GM03348 (cell line): ENCODE results near the gene DNAJC17.
A peak's percentile ranks its signal among the peaks of the same experiment; 100 is the strongest.

Experiments used
- DNase-seq: peaks from one replicate; pipeline ENCODE4 v3.0.0; 2012; ENCODE audit warnings: low spot score

Gene DNAJC17, protein sequence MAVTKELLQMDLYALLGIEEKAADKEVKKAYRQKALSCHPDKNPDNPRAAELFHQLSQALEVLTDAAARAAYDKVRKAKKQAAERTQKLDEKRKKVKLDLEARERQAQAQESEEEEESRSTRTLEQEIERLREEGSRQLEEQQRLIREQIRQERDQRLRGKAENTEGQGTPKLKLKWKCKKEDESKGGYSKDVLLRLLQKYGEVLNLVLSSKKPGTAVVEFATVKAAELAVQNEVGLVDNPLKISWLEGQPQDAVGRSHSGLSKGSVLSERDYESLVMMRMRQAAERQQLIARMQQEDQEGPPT

GRCh38 chr15:40807028-40807887 lies at the start of gene DNAJC17, which contains the start of gene ZFYVE19:
TSS of gene DNAJC17 (minus strand) at chr15:40807473. CDS start at chr15:40807446, 27 bp downstream.
TSS of gene ZFYVE19 (plus strand) at chr15:40807089. CDS start at chr15:40807590, 501 bp downstream.
- peak; percentile 96 for DNase-seq

DNA sequence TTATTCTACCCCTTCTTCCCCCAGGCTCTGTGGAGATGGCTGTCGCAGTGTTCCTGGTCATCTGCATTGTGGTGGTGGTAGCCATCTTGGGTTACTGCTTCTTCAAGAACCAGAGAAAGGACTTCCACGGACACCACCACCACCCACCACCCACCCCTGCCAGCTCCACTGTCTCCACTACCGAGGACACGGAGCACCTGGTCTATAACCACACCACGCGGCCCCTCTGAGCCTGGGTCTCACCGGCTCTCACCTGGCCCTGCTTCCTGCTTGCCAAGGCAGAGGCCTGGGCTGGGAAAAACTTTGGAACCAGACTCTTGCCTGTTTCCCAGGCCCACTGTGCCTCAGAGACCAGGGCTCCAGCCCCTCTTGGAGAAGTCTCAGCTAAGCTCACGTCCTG lies 49.5 kb upstream of the DNAJC17 start:
- no peak for DNase-seq

GRCh38 chr15:40855706-40856234 lies 48.5 kb upstream of the DNAJC17 start:
- DNase-seq: no peak

GRCh38 chr15:40854161-40854560 lies 46.9 kb upstream of the DNAJC17 start:
- DNase-seq: no peak

DNA sequence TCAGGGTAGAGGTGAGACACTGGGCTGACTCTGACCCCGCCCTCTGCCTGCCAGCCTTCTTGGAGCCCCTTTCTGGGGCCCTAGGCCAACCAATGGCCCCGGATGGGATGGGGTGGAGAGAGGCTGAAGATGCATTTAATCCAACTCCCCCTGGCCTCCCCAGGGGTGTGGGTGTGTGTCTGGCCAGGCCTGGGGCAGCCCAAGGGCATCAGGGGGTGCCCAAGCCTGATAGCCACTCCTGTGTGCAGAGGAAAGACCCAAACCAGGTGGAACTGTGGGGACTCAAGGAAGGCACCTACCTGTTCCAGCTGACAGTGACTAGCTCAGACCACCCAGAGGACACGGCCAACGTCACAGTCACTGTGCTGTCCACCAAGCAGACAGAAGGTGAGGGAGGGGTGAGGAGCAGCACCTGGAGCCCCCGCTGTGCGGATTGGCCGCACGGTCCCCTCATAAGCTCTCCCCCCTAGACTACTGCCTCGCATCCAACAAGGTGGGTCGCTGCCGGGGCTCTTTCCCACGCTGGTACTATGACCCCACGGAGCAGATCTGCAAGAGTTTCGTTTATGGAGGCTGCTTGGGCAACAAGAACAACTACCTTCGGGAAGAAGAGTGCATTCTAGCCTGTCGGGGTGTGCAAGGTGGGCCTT lies 46.1 kb upstream of the DNAJC17 start:
- no peak for DNase-seq

- DNase-seq: no peak
Measured at GRCh38 chr15:40852529-40852928, 45.3 kb upstream of the DNAJC17 start.

- DNase-seq: no peak
Measured at GRCh38 chr15:40850576-40851112, 43.4 kb upstream of the DNAJC17 start.

- DNase-seq: no peak
Measured at GRCh38 chr15:40847223-40847961, 40.1 kb upstream of the DNAJC17 start.

DNA sequence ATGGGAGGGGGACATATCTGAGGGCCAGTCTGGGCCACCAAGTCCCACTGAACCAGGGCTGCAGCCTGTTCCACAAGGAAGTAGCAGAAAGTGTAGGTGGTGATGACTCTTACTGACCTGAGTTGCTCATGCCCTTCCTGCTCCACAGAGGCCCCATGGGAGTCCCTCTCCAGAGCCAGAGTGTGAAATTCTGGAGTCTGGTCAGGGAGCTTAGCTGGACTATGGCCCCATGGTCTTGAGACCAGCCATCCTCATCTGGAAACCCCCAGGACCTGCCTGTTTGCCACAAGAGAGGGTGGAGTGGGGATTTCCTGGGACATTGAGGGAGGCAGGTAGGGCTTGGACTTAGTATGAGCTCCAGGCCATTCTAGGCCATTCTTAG lies 39.6 kb upstream of the DNAJC17 start:
- no peak for DNase-seq

- DNase-seq: no peak
Measured at GRCh38 chr15:40845511-40846284, 38.4 kb upstream of the DNAJC17 start.

DNA sequence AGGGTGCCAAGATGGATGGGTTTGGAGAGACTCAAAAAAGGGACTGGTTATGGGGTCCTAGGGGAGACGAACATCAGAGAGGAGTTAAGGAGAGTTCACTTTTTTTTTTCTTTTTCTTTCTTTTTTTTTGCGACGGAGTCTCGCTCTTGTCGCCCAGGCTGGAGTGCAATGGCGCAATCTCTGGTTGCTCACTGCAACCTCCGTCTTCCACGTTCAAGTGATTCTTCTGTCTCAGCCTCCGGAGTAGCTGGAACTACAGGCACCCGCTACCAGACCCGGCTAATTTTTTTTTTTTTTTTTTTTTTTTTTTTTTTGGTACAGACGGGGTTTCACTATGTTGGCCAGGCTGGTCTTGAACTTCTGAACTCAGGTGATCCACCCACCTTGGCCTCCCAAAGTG lies 37.8 kb upstream of the DNAJC17 start:
- no peak for DNase-seq

DNA sequence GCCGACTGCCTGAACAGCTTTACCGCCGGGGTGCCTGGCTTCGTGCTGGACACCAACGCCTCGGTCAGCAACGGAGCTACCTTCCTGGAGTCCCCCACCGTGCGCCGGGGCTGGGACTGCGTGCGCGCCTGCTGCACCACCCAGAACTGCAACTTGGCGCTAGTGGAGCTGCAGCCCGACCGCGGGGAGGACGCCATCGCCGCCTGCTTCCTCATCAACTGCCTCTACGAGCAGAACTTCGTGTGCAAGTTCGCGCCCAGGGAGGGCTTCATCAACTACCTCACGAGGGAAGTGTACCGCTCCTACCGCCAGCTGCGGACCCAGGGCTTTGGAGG lies 37.4 kb upstream of the DNAJC17 start:
- peak; percentile 29 for DNase-seq

DNA sequence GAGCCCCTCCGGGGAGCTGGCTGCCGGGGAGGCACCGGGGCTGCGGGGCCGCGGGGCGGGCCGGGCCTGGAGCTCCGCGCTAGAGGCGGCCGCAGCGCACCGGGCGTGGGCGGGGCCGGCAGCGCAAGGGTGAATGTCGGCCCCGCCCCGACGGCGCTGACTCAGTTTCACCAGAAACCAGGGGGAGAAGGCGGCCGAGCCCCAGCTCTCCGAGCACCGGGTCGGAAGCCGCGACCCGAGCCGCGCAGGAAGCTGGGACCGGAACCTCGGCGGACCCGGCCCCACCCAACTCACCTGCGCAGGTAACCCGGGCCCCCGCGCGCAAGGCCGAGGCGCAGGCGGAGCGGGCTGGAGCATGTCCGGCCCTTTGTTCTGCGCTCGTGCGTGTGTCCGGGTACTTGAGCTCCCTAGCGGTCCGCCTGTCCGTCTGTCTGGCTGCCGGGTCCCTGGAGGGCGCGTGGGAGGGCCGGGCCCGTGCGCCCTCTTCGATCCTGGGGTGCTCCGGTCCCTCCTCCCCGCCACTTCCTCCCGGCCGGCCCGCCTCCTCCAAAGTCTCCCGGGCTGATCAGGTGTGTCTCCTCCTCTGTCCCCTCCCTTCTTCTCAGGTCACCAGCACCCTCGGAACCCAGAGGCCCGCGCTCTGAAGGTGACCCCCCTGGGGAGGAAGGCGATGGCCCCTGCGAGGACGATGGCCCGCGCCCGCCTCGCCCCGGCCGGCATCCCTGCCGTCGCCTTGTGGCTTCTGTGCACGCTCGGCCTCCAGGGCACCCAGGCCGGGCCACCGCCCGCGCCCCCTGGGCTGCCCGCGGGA lies 36.8 kb upstream of the DNAJC17 start, which contains the start of gene SPINT1:
SPINT1 (plus strand) TSS at position 164 of the 811 bp plus-strand sequence; CDS start at position 671, 507 bp downstream.
- peak; percentile 31 for DNase-seq

DNA sequence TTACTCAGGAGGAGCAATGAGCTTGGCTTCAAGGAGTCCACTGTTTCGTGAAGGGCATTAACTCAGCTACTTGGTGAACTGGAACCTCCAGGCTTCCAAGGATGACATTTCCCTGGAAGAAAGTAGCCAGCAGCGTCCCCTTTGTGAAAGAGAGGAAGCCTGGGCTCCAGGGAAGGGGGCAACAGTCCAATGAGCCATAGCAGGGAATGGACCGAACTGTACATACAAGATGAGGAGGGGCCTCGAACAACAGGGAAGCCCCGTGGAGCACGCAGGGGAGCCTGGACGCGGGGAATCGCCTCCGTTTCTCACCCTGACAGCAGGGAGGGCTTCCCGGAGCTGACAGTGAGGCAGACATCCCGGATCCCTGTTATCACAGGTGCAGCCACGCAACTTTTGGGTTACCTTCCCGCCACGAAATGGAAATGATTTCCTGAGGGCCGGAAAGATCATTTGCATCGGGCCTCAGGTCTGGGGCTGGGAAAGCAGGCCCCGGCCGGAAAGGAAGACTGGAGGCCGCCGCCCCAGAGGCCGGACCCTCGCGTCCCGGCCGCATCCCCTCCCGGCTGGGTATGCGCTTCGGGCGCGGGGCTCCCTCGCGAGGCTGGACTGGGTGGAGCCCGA lies 36.1 kb upstream of the DNAJC17 start:
- no peak for DNase-seq

- DNase-seq: no peak
Measured at GRCh38 chr15:40841741-40842140, 34.5 kb upstream of the DNAJC17 start.

- DNase-seq: peak; percentile 7
Measured at GRCh38 chr15:40838756-40839155, 31.5 kb upstream of the DNAJC17 start.

GRCh38 chr15:40836020-40836419 lies 28.7 kb upstream of the DNAJC17 start:
- DNase-seq: no peak

DNA sequence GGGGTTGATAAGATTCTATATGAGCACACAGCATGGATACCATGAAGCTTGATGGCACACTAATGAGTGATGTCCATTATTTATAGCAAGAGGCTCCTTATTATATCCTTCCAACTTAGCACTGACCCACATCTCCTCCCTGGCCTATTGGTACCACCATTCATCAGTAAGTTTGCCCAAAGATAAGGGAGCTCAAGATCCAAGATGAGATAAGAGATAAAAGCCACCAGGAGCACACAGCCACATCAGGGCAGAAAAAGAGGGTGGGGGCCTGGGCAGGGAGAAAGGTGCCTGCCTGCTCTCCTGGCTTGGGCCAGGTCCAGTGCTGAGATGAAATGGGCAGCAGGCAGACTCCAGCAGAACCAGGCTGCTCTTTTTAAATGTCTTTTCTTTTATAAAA lies 25.6 kb upstream of the DNAJC17 start:
- DNase-seq: no peak

DNA sequence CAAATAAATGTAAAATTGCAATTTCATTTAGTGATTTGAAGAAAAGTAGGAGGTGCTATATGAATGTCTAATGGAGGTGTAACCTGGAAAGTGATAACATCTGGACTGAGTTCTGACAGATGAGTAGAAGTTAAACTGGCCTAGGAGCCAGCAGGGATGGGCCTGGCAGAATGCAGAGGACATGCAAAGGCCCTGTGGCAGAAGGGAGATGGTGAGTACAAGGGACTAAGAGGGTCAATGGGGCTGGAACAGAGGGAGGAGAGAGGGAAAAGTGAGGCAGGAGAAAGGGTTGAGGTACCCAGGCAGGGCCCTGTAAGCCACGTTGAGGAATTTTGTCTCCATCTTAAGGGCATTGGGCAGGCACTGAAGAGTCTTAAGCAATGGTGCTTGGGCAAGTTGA lies 24.6 kb upstream of the DNAJC17 start:
- DNase-seq: no peak
